CD8-positive, alpha-beta memory T cell (primary cell): Measurements from ENCODE around the gene RGS1. TPM values are rescaled to one million over a fixed set of nuclear protein-coding genes. Genes with fewer than 3 reads are reported as not detected.

Experiments used
- CTCF ChIA-PET: fragments of 350-600 bp; sonication (Branson Sonifier 250); formaldehyde crosslinking; loops from one replicate; lab custom pipeline; 2021; ENCODE audit warnings: antibody characterized with exemption; lab: Charles Lee
- POLR2A ChIA-PET: fragments of 350-600 bp; sonication (Branson Sonifier 250); formaldehyde crosslinking; loops from one replicate; lab custom pipeline; 2021; ENCODE audit warnings: antibody characterized with exemption; lab: Charles Lee
- DNase-seq, 5 donors: peaks; one replicate each; pipeline versions ENCODE4 v3.0.0 to v3.0.0-alpha.2; 2020 to 2022; ENCODE audit warnings: mixed read lengths in 1 of 5
- H3K27ac ChIP-seq: one replicate; pipeline ENCODE4 v1.7.0; 2013; ENCODE audit warnings: low read depth, mild to moderate bottlenecking, low read length, moderate library complexity
- H3K27me3 ChIP-seq: 2 replicates; pipeline ENCODE4 v1.7.0; 2013; ENCODE audit warnings: low read length, mild to moderate bottlenecking; ENCODE audit not compliant: insufficient read depth, poor library complexity, severe bottlenecking
- H3K36me3 ChIP-seq: 2 replicates; pipeline ENCODE4 v1.7.0; 2013; ENCODE audit warnings: mild to moderate bottlenecking, low read length, moderate library complexity; ENCODE audit not compliant: insufficient read depth
- H3K4me1 ChIP-seq: 2 replicates; pipeline ENCODE4 v1.7.0; 2013; ENCODE audit warnings: mild to moderate bottlenecking, low read length, moderate library complexity; ENCODE audit not compliant: insufficient read depth
- H3K4me3 ChIP-seq: 2 replicates; pipeline ENCODE4 v1.7.0; 2013; ENCODE audit warnings: mild to moderate bottlenecking, low read length
- H3K9me3 ChIP-seq: 2 replicates; pipeline ENCODE4 v1.7.0; 2013; ENCODE audit warnings: mild to moderate bottlenecking, low read length
- H3K27ac Mint-ChIP-seq, 8 donors: one replicate each; pipeline ENCODE4 v1.8.0; 2020 to 2021; ENCODE audit warnings: mixed read lengths in 8 of 8, mild to moderate bottlenecking in 6 of 8, inconsistent platforms in 3 of 8, moderate library complexity in 3 of 8
- H3K27me3 Mint-ChIP-seq, 2 donors: one replicate each; pipeline ENCODE4 v1.8.0; 2020 to 2021; ENCODE audit warnings: mixed read lengths in 2 of 2, mild to moderate bottlenecking in 1 of 2, moderate library complexity in 1 of 2
- H3K36me3 Mint-ChIP-seq, 3 donors: one replicate each; pipeline ENCODE4 v1.8.0; 2020 to 2021; ENCODE audit warnings: mixed read lengths in 3 of 3, inconsistent platforms in 1 of 3, mild to moderate bottlenecking in 1 of 3
- H3K4me1 Mint-ChIP-seq, 3 donors: one replicate each; pipeline ENCODE4 v1.8.0; 2020 to 2021; ENCODE audit warnings: mixed read lengths in 3 of 3, inconsistent platforms in 1 of 3, mild to moderate bottlenecking in 1 of 3
- H3K4me3 Mint-ChIP-seq, 7 donors: one replicate each; pipeline ENCODE4 v1.8.0; 2020 to 2021; ENCODE audit warnings: mixed read lengths in 7 of 7, mild to moderate bottlenecking in 6 of 7, moderate library complexity in 4 of 7, inconsistent platforms in 2 of 7
- H3K9me3 Mint-ChIP-seq, 5 donors: one replicate each; pipeline ENCODE4 v1.8.0; 2020 to 2022; ENCODE audit warnings: mixed read lengths in 5 of 5, mild to moderate bottlenecking in 3 of 5, moderate library complexity in 2 of 5, inconsistent platforms in 1 of 5
- polyA plus RNA-seq: library from polyadenylated mRNA; unstranded; fragments of 300-500 nt; fragmentation: Illumina TruSeq; gene quantifications from one replicate; pipeline ENCODE4 v1.2.3, GENCODE V29; 2021
- total RNA-seq, 2 experiments: library from RNA; stranded (reverse); gene quantifications; one replicate each; pipeline ENCODE4 v1.2.3, GENCODE V29; 2021

The RGS1 gene
- total and polyA plus RNA-seq, 3 experiments from 2014 or later = 56.8 to 82.9 (median 59.6) TPM

- Mint-ChIP-seq H3K27ac (no peak overlapping the region), H3K4me3 (no peak overlapping the region), H3K4me1 (peaks cover 0 to 3% (median 0%) of the 10 kb centered on the region in 3 donors), H3K9me3 (no peaks in the 10 kb centered on the region), H3K36me3 (no peaks in the 10 kb centered on the region), H3K27me3 (peaks cover 0 to 3% of the 10 kb centered on the region in 2 donors)
- CTCF ChIA-PET = no interaction called here
- Histone ChIP-seq H3K4me3 (no peak overlapping the region), H3K27ac (no peak overlapping the region), H3K4me1 (no peaks in the 10 kb centered on the region), H3K27me3 (no peaks in the 10 kb centered on the region), H3K36me3 (no peaks in the 10 kb centered on the region), H3K9me3 (no peaks in the 10 kb centered on the region)
- no peak for DNase-seq
- POLR2A ChIA-PET = no interaction called here
These were observed 13.0 kb downstream of the RGS1 start for GRCh38 chr1:192588546-192588945.

GRCh38 chr1:192589813-192590212 is 14.2 kb downstream of the RGS1 start:
- no peaks in the 10 kb centered on the region for H3K27me3 ChIP-seq
- peaks cover 0 to 3% of the 10 kb centered on the region in 2 donors for H3K27me3 Mint-ChIP-seq
- H3K4me3 Mint-ChIP-seq = no peak overlapping the region
- H3K27ac ChIP-seq = no peak overlapping the region
- POLR2A ChIA-PET = no interaction called here
- no peaks in the 10 kb centered on the region for H3K9me3 Mint-ChIP-seq
- CTCF ChIA-PET = interaction anchor here (1.4 kb wide), 1 partner anchor 11 kb away, joined by 4 read pairs; no protein-coding TSS in a partner anchor
- H3K36me3 ChIP-seq = no peaks in the 10 kb centered on the region
- H3K4me1 ChIP-seq = no peaks in the 10 kb centered on the region
- peaks cover 0 to 2% (median 0%) of the 10 kb centered on the region in 3 donors for H3K4me1 Mint-ChIP-seq
- no peak overlapping the region for H3K27ac Mint-ChIP-seq
- DNase-seq = no peak
- H3K9me3 ChIP-seq = no peaks in the 10 kb centered on the region
- no peak overlapping the region for H3K4me3 ChIP-seq
- no peaks in the 10 kb centered on the region for H3K36me3 Mint-ChIP-seq

- H3K9me3 ChIP-seq = no peaks in the 10 kb centered on the region
- Mint-ChIP-seq H3K27ac (no peak overlapping the region), H3K36me3 (no peaks in the 10 kb centered on the region), H3K9me3 (no peaks in the 10 kb centered on the region), H3K4me1 (no peaks in the 10 kb centered on the region), H3K4me3 (no peak overlapping the region), H3K27me3 (peaks cover 0 to 3% of the 10 kb centered on the region in 2 donors)
- H3K4me1 ChIP-seq = no peaks in the 10 kb centered on the region
- H3K27me3 ChIP-seq = no peaks in the 10 kb centered on the region
- POLR2A ChIA-PET = no interaction called here
- no peak overlapping the region for H3K4me3 ChIP-seq
- CTCF ChIA-PET = interaction anchor here (2.0 kb wide), 1 partner anchor 11 kb away, joined by 4 read pairs; no protein-coding TSS in a partner anchor
- no peaks in the 10 kb centered on the region for H3K36me3 ChIP-seq
- no peak overlapping the region for H3K27ac ChIP-seq
- no peak for DNase-seq
These were observed 16.9 kb downstream of the RGS1 start for GRCh38 chr1:192592517-192592916.

- H3K27ac ChIP-seq = no peak overlapping the region
- no peaks in the 10 kb centered on the region for H3K4me1 ChIP-seq
- H3K36me3 ChIP-seq = no peaks in the 10 kb centered on the region
- H3K4me3 Mint-ChIP-seq = no peak overlapping the region
- H3K9me3 ChIP-seq = no peaks in the 10 kb centered on the region
- H3K9me3 Mint-ChIP-seq = no peaks in the 10 kb centered on the region
- no peaks in the 10 kb centered on the region for H3K27me3 ChIP-seq
- POLR2A ChIA-PET = no interaction called here
- H3K27ac Mint-ChIP-seq = no peak overlapping the region
- H3K27me3 Mint-ChIP-seq = peaks cover 0 to 3% of the 10 kb centered on the region in 2 donors
- no peak for DNase-seq
- H3K4me3 ChIP-seq = no peak overlapping the region
- no peaks in the 10 kb centered on the region for H3K4me1 Mint-ChIP-seq
- H3K36me3 Mint-ChIP-seq = no peaks in the 10 kb centered on the region
- CTCF ChIA-PET = interaction anchor here (0.7 to 2.0 kb wide), 2 partner anchors 11 to 14 kb away, joined by 3 to 4 read pairs; no protein-coding TSS in a partner anchor
These were observed 17.6 kb downstream of the RGS1 start for GRCh38 chr1:192592981-192593708.

GRCh38 chr1:192595299-192595698 is 19.7 kb downstream of the RGS1 start:
- no peak for DNase-seq
- Histone ChIP-seq H3K4me3 (no peak overlapping the region), H3K36me3 (no peaks in the 10 kb centered on the region), H3K9me3 (no peaks in the 10 kb centered on the region), H3K27me3 (no peaks in the 10 kb centered on the region), H3K4me1 (no peaks in the 10 kb centered on the region), H3K27ac (no peak overlapping the region)
- Mint-ChIP-seq H3K27ac (peak overlapping the region in 1 of 8 donors; percentile 56), H3K9me3 (no peaks in the 10 kb centered on the region), H3K4me3 (no peak overlapping the region), H3K36me3 (no peaks in the 10 kb centered on the region), H3K4me1 (peaks cover 0 to 3% (median 3%) of the 10 kb centered on the region in 3 donors), H3K27me3 (peaks cover 0 to 1% of the 10 kb centered on the region in 2 donors)
- CTCF ChIA-PET = no interaction called here
- POLR2A ChIA-PET = no interaction called here

GRCh38 chr1:192598589-192598988 is 23.0 kb downstream of the RGS1 start:
- Mint-ChIP-seq H3K36me3 (no peaks in the 10 kb centered on the region), H3K27me3 (no peaks in the 10 kb centered on the region), H3K9me3 (no peaks in the 10 kb centered on the region), H3K4me3 (no peak overlapping the region), H3K4me1 (peaks cover 19 to 29% (median 28%) of the 10 kb centered on the region in 3 donors), H3K27ac (peak overlapping the region in 1 of 8 donors; percentile 56)
- Histone ChIP-seq H3K9me3 (no peaks in the 10 kb centered on the region), H3K27ac (no peak overlapping the region), H3K36me3 (no peaks in the 10 kb centered on the region), H3K27me3 (no peaks in the 10 kb centered on the region), H3K4me1 (no peaks in the 10 kb centered on the region), H3K4me3 (no peak overlapping the region)
- ChIA-PET CTCF (interaction anchor here (2.0 to 3.3 kb wide), 2 partner anchors 121 to 124 kb away, joined by 6 to 9 read pairs; no protein-coding TSS in a partner anchor), POLR2A (no interaction called here)
- DNase-seq = no peak

GRCh38 chr1:192600275-192600674 is 24.7 kb downstream of the RGS1 start:
- POLR2A ChIA-PET = no interaction called here
- no peaks in the 10 kb centered on the region for H3K9me3 Mint-ChIP-seq
- CTCF ChIA-PET = interaction anchor here (2.0 kb wide), 1 partner anchor 123 kb away, joined by 6 read pairs; no protein-coding TSS in a partner anchor
- H3K36me3 Mint-ChIP-seq = no peaks in the 10 kb centered on the region
- H3K36me3 ChIP-seq = no peaks in the 10 kb centered on the region
- no peak for DNase-seq
- no peaks in the 10 kb centered on the region for H3K27me3 Mint-ChIP-seq
- H3K4me3 ChIP-seq = no peak overlapping the region
- H3K27me3 ChIP-seq = no peaks in the 10 kb centered on the region
- no peak overlapping the region for H3K27ac Mint-ChIP-seq
- H3K4me1 Mint-ChIP-seq = peaks cover 24 to 33% (median 29%) of the 10 kb centered on the region in 3 donors
- no peak overlapping the region for H3K27ac ChIP-seq
- no peaks in the 10 kb centered on the region for H3K4me1 ChIP-seq
- H3K9me3 ChIP-seq = no peaks in the 10 kb centered on the region
- no peak overlapping the region for H3K4me3 Mint-ChIP-seq

- Mint-ChIP-seq H3K36me3 (no peaks in the 10 kb centered on the region), H3K9me3 (no peaks in the 10 kb centered on the region), H3K4me1 (peaks cover 24 to 33% (median 29%) of the 10 kb centered on the region in 3 donors), H3K27ac (peak overlapping the region in 2 of 8 donors; percentile 1 to 14), H3K27me3 (no peaks in the 10 kb centered on the region), H3K4me3 (peak overlapping the region in 1 of 7 donors; percentile 52)
- Histone ChIP-seq H3K9me3 (no peaks in the 10 kb centered on the region), H3K4me1 (no peaks in the 10 kb centered on the region), H3K36me3 (no peaks in the 10 kb centered on the region), H3K27me3 (no peaks in the 10 kb centered on the region), H3K27ac (no peak overlapping the region), H3K4me3 (no peak overlapping the region)
- ChIA-PET POLR2A (no interaction called here), CTCF (no interaction called here)
- no peak for DNase-seq
These were observed 25.6 kb downstream of the RGS1 start for GRCh38 chr1:192601143-192601542.
